MCF 10A (cell line): ENCODE measurements around the gene DNM3. TPM values are rescaled to one million over a fixed set of nuclear protein-coding genes. Genes with fewer than 3 reads are reported as not detected.

ENCODE experiments used
- BruUV-seq: library from RNA; stranded (reverse); fragments of 400-500 nt; replicated peaks from 2 replicates; lab custom pipeline; 2021; lab: Mats Ljungman, UMichigan
- CTCF ChIA-PET: fragments of 300-600 bp; sonication (Branson Sonifier 250); formaldehyde crosslinking; extraction: SDS; loops from one replicate; lab custom pipeline; 2021; ENCODE audit warnings: antibody characterized with exemption, inconsistent platforms; lab: Yijun Ruan, JAX
- POLR2A ChIA-PET: fragments of 300-600, 350-650 bp; sonication (Branson Sonifier 250); formaldehyde crosslinking; extraction: SDS; loops from one replicate; lab custom pipeline; 2020; ENCODE audit warnings: antibody characterized with exemption, inconsistent platforms; lab: Yijun Ruan, JAX
- DNase-seq: peaks from one replicate; pipeline ENCODE4 v3.0.0-alpha.2; 2018; ENCODE audit not compliant: unreplicated experiment
- H3K27ac Mint-ChIP-seq: one replicate; pipeline ENCODE4 v1.8.0; 2022; ENCODE audit warnings: mild to moderate bottlenecking, low read depth, mixed read lengths; ENCODE audit not compliant: unreplicated experiment
- H3K27me3 Mint-ChIP-seq: one replicate; pipeline ENCODE4 v1.8.0; 2022; ENCODE audit warnings: mixed read lengths; ENCODE audit not compliant: insufficient read depth, unreplicated experiment
- H3K36me3 Mint-ChIP-seq: one replicate; pipeline ENCODE4 v1.8.0; 2022; ENCODE audit warnings: mild to moderate bottlenecking, moderate library complexity, mixed read lengths; ENCODE audit not compliant: insufficient read depth, unreplicated experiment
- H3K4me1 Mint-ChIP-seq: one replicate; pipeline ENCODE4 v1.8.0; 2022; ENCODE audit warnings: mixed read lengths; ENCODE audit not compliant: insufficient read depth, unreplicated experiment
- H3K4me3 Mint-ChIP-seq: one replicate; pipeline ENCODE4 v1.8.0; 2022; ENCODE audit warnings: mild to moderate bottlenecking, moderate library complexity, mixed read lengths; ENCODE audit not compliant: unreplicated experiment
- H3K9me3 Mint-ChIP-seq: one replicate; pipeline ENCODE4 v1.8.0; 2022; ENCODE audit warnings: mixed read lengths; ENCODE audit not compliant: unreplicated experiment
- CTCF ChIP-seq: fragments of 200-600 bp; IDR thresholded peaks from one replicate; pipeline ENCODE4 v1.8.0; 2022; ENCODE audit warnings: antibody characterized with exemption, mild to moderate bottlenecking; ENCODE audit not compliant: unreplicated experiment
- intact Hi-C: fragments of 100-400 bp; cut with micrococcal nuclease; formaldehyde crosslinking; loops from 2 replicates; pipeline ENCODE4 v1.14.1; 2022
- total RNA-seq: library from RNA; stranded (reverse); gene quantifications from 2 replicates; pipeline ENCODE4 v1.2.3, GENCODE V29; 2022

Gene DNM3
- total RNA-seq, 1 experiment from 2014 or later, result 0.68 TPM

GRCh38 chr1:172328266-172328665, 487.0 kb downstream of the DNM3 start:
- no peak for TF ChIP-seq CTCF
- Mint-ChIP-seq H3K9me3 (no peaks in the 10 kb centered on the region), H3K4me1 (peaks cover 13% of the 10 kb centered on the region), H3K36me3 (no peaks in the 10 kb centered on the region), H3K27me3 (no peaks in the 10 kb centered on the region), H3K4me3 (no peak overlapping the region), H3K27ac (no peak overlapping the region)
- POLR2A ChIA-PET, result interaction anchor here (0.6 kb wide), 5 partner anchors 11 to 129 kb away, joined by 3 to 5 read pairs (median 4); no protein-coding TSS in a partner anchor
- CTCF ChIA-PET, result interaction anchor here (0.6 to 1.2 kb wide), 3 partner anchors 12 to 100 kb away, joined by 3 to 5 read pairs (median 4); no protein-coding TSS in a partner anchor
- DNase-seq, result no peak
- no TSS peak for BruUV-seq
- intact Hi-C loops, result no loop called here

- Mint-ChIP-seq H3K27ac (no peak overlapping the region), H3K4me3 (no peak overlapping the region), H3K36me3 (no peaks in the 10 kb centered on the region), H3K4me1 (peaks cover 8% of the 10 kb centered on the region), H3K9me3 (no peaks in the 10 kb centered on the region), H3K27me3 (no peaks in the 10 kb centered on the region)
- BruUV-seq, result no TSS peak
- DNase-seq, result no peak
- ChIA-PET CTCF (interaction anchor here (0.5 to 0.6 kb wide), 2 partner anchors 97 to 495 kb away, joined by 3 read pairs; no protein-coding TSS in a partner anchor), POLR2A (interaction anchor here (0.7 to 1.1 kb wide), 2 partner anchors 9 to 79 kb away, joined by 3 to 5 read pairs; no protein-coding TSS in a partner anchor)
- intact Hi-C loops, result no loop called here
- no peak for TF ChIP-seq CTCF
These were observed 490.9 kb downstream of the DNM3 start for GRCh38 chr1:172332230-172332629.

GRCh38 chr1:172335377-172335776, 494.1 kb downstream of the DNM3 start:
- no peak for DNase-seq
- BruUV-seq, result no TSS peak
- Mint-ChIP-seq H3K9me3 (no peaks in the 10 kb centered on the region), H3K4me1 (peaks cover 8% of the 10 kb centered on the region), H3K36me3 (no peaks in the 10 kb centered on the region), H3K4me3 (no peak overlapping the region), H3K27ac (no peak overlapping the region), H3K27me3 (no peaks in the 10 kb centered on the region)
- CTCF ChIA-PET, result interaction anchor here (0.9 to 1.0 kb wide), 3 partner anchors 12 to 245 kb away, joined by 3 to 4 read pairs (median 3); no protein-coding TSS in a partner anchor
- no peak for TF ChIP-seq CTCF
- intact Hi-C loops, result no loop called here
- POLR2A ChIA-PET, result interaction anchor here (0.6 kb wide), 2 partner anchors 10 to 76 kb away, joined by 4 read pairs; no protein-coding TSS in a partner anchor

GRCh38 chr1:172338295-172338735, 497.0 kb downstream of the DNM3 start:
- CTCF ChIA-PET, result interaction anchor here (0.5 to 1.4 kb wide), 3 partner anchors 61 to 106 kb away, joined by 3 read pairs; no protein-coding TSS in a partner anchor
- Mint-ChIP-seq H3K4me3 (no peak overlapping the region), H3K27ac (no peak overlapping the region), H3K36me3 (no peaks in the 10 kb centered on the region), H3K4me1 (peaks cover 18% of the 10 kb centered on the region), H3K27me3 (no peaks in the 10 kb centered on the region), H3K9me3 (peaks cover 6% of the 10 kb centered on the region)
- no peak for TF ChIP-seq CTCF
- no TSS peak for BruUV-seq
- POLR2A ChIA-PET, result interaction anchor here (0.5 to 3.6 kb wide), 6 partner anchors 9 to 416 kb away, joined by 3 to 20 read pairs (median 3); no protein-coding TSS in a partner anchor
- no peak for DNase-seq
- intact Hi-C loops, result no loop called here
